Measurements from ENCODE around the gene ACVR1B.

ACVR1B gene

DNA sequence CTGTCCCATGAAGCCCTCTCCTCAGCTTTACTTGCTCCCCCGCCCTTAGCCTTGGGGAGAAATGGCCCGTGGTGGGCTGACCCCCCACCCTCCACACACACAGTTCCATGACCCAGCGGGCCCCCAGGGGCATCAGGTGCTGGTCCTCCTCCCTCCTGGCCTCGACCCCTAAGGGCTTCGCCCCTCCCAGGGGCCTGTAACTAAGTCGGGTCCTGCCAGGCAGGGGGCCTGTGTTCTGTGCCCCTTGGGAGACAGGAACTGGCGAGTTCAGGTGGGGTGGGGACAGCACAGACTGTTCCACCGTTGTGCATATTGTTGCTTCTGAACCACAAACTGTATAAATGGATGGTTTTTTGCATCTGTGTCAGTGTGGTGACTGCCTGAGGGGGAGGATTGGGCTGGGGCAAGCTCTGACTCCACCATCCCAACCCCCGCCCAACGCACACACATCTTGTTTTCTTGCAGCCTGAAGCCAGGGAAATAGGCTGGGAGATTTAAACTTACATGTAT is 64.1 kb downstream of the ACVR1B start:
- H3K4me3 ChIP-seq (ENCODE audit: control insufficient read depth, low read depth, low read length): no peak overlapping the region
- no peak for DNase-seq (ENCODE audit: low read depth)
- TF ChIP-seq, protein P1, sequence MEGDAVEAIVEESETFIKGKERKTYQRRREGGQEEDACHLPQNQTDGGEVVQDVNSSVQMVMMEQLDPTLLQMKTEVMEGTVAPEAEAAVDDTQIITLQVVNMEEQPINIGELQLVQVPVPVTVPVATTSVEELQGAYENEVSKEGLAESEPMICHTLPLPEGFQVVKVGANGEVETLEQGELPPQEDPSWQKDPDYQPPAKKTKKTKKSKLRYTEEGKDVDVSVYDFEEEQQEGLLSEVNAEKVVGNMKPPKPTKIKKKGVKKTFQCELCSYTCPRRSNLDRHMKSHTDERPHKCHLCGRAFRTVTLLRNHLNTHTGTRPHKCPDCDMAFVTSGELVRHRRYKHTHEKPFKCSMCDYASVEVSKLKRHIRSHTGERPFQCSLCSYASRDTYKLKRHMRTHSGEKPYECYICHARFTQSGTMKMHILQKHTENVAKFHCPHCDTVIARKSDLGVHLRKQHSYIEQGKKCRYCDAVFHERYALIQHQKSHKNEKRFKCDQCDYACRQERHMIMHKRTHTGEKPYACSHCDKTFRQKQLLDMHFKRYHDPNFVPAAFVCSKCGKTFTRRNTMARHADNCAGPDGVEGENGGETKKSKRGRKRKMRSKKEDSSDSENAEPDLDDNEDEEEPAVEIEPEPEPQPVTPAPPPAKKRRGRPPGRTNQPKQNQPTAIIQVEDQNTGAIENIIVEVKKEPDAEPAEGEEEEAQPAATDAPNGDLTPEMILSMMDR (IDR thresholded peaks at IDR 0.05; ENCODE audit: control insufficient read depth, insufficient read depth, low read depth, low read length, missing control alignments): no peak

DNA sequence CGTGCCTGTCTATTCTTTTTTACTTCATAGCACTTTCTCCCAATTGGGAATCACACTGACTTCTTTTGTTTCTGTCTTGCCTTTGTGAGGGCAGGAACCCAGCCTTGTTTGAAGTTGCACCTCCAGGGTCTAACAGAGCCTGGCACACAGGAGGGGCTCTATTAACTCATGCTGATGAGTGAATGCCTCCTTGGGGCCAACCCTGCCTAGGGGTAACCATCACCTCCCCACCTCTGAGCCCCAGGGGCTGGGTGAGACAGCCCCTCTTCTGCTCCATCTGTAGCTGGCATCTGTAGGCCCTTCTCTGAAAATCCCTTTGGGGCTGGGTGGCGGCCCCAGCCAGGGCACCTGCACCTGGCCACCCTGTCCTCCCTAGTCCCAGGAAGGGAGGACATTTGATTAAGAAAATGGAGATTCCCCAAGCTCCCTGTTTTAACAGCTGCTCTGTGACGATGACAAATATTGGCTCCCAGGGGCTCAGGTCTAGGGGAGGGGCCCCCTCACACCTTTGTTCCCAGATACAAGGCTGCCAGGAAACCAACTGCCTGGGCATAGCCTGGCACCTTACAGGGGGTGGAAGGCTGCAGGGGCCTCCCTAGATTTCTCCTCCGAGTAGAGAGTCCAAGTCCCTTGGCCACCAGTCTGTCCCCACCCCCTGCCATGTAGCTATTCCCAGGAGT is 67.1 kb downstream of the ACVR1B start:
- no peak for DNase-seq (ENCODE audit: low read depth)
- TF ChIP-seq, protein P1 (IDR thresholded peaks at IDR 0.05; ENCODE audit: control insufficient read depth, insufficient read depth, low read depth, low read length, missing control alignments): no peak
- H3K4me3 ChIP-seq (ENCODE audit: control insufficient read depth, low read depth, low read length): no peak overlapping the region

DNA sequence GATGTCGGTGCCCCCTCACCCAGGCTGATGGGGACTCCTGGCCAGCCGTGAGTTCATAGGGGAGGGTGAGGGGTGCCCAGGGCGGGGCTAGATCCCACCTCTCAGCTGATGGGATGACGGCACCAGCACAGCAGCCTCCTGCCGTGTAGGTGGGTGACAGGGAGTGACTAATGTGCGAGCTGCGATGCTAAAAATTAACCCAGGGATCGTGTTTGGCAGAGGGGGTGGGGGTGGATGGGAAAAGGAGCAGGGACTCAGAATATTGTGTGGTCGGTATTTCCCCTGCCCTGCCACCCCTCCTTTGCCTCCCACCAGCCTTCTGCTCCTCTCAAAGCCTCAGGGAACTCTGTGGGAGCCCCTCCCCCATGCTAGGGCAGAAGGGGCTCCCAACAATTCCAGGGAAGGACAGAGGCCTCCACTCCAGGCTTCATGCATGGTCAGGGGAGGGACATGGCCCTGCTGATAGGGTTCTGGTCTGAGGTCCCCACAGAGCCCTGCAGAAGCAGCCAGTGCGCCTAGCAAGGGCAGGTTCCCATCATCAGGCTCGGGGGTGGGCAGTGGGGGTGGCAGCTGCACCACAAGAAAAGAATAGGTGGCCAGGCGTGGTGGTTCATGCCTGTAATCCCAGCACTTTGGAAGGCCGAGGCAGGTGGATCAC is 67.7 kb downstream of the ACVR1B start:
- H3K4me3 ChIP-seq (ENCODE audit: control insufficient read depth, low read depth, low read length): no peak overlapping the region
- DNase-seq (ENCODE audit: low read depth): no peak
- TF ChIP-seq, protein P1 (IDR thresholded peaks at IDR 0.05; ENCODE audit: control insufficient read depth, insufficient read depth, low read depth, low read length, missing control alignments): no peak

DNA sequence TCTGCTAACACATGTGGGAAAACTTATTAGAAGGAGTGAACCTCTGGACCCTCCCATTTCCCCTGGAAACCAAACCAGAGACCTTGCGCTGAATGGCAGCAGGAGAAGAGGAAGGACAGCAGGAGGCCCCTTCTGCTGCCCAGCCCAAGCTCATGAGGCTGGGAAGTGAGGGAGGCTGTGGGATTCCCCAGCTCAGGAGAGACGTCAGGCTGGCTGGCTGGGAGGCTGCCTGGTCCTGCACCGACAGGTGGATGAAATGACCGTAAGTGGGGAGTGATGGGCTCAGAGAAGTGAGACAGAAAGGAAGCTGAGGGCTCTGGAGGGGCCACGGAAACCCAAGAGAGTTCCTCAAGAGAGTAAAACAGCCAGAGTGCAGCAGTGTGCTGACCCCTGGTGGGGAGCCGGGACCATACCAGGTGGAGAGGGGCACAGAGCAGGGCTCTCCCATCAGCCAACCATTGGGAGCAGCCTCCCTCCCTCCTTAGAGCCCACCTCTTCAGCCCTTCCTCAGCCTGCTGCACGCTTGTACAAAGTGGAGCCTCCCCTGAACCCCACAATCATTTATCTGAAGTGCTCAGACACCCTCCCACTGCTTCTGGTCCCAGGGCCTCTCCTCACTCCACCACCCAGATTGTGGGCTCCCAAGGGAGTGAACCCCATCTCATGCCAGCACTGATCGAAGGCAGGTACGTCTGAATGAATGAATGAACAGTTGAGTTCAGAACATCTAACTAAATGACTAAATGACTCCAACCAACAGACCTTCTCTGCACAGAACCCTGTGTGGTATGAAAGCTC is 69.2 kb downstream of the ACVR1B start:
- no peak overlapping the region for H3K4me3 ChIP-seq (ENCODE audit: control insufficient read depth, low read depth, low read length)

DNA sequence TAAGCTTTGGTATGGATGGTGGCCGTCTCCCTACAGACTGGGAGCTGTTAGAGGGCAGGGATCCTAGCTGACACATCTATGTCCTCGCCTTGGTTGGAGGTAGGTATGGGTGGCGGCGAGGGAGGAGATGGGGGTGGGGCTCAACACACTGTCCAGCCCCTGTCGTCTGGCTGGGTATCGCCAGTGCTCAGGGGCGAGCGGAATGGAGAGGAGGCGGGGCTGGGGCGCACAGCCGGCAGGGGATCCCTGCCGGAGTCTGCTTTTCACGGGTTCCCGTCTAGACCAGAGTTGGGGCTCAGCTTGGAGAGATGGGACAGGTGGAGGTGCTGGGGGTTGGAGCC is 71.3 kb downstream of the ACVR1B start:
- H3K4me3 ChIP-seq (ENCODE audit: control insufficient read depth, low read depth, low read length): peak overlapping the region; percentile 72; the same call in 1 of the 2 replicates
- TF ChIP-seq, protein P1 (IDR thresholded peaks at IDR 0.05; ENCODE audit: control insufficient read depth, insufficient read depth, low read depth, low read length, missing control alignments): no peak
- DNase-seq (ENCODE audit: low read depth): no peak

More for the DNA sequence above, 69.2 kb downstream of the ACVR1B start:
- no peak for DNase-seq (ENCODE audit: low read depth)
- TF ChIP-seq, protein P1 (IDR thresholded peaks at IDR 0.05; ENCODE audit: control insufficient read depth, insufficient read depth, low read depth, low read length, missing control alignments): peak; percentile 83

DNA sequence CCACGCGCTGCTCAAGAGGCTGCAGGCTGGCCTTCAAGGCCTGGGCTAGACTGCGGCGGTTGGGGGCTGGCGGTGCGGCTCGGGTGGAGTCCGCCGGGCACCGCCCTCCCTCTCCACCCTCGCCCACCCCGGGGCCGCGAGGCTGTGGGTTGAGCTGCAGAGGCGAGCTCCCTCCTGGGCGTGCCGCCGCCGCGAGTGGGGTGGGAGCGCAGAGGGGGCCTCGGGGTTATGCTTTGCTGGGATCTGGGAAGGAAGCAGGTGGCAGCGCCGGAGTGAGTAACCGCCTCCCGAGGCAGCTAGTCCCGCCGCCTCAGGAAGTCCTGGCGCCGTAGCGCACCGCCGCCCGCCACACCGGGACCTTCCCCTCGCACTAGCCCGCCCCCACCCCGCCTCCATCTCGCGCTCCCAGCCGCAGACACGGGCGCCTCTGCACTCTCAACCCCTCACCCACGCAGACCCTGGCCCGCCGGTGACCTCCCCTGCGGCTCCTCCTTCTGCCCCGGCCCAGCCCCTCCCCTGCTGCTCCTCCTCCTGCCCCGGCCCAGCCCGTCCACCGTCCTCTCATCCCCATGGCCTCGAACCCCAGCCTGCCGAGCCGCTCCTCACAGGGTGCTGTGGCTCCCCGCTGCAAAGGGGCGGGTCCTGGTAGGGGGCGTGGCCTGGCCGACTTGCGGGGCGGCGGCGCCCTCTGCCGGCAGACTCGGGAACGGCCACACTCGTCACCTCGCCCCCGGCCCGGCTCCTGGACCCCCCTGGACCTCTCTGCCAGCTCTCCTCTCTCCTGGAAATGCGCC is 71.9 kb downstream of the ACVR1B start:
- H3K4me3 ChIP-seq (ENCODE audit: control insufficient read depth, low read depth, low read length): peak overlapping the region; percentile 72
- TF ChIP-seq, protein P1 (IDR thresholded peaks at IDR 0.05; ENCODE audit: control insufficient read depth, insufficient read depth, low read depth, low read length, missing control alignments): peak; percentile 84
- DNase-seq (ENCODE audit: low read depth): no peak
